HG03439 (cell line): Measurements from ENCODE around the gene CLDN10.
"Not testable (repeated sequence)": the region's sequence is repeated elsewhere in the genome, so short reads cannot be mapped to it uniquely, and the experiment has no call there.

Source experiments
- ATAC-seq: cut with Tn5 transposase; IDR thresholded peaks from one replicate; pipeline ENCODE4 v1.9.1; 2021; ENCODE audit warnings: mild to moderate bottlenecking, moderate library complexity; ENCODE audit not compliant: unreplicated experiment

Gene CLDN10, protein sequence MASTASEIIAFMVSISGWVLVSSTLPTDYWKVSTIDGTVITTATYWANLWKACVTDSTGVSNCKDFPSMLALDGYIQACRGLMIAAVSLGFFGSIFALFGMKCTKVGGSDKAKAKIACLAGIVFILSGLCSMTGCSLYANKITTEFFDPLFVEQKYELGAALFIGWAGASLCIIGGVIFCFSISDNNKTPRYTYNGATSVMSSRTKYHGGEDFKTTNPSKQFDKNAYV

GRCh38 chr13:95552539-95553441 is at the start of gene CLDN10:
Gene CLDN10, plus strand, starts transcription at chr13:95552720. Its CDS starts 34 bp downstream, at chr13:95552754.
- ATAC-seq: no peak

DNA sequence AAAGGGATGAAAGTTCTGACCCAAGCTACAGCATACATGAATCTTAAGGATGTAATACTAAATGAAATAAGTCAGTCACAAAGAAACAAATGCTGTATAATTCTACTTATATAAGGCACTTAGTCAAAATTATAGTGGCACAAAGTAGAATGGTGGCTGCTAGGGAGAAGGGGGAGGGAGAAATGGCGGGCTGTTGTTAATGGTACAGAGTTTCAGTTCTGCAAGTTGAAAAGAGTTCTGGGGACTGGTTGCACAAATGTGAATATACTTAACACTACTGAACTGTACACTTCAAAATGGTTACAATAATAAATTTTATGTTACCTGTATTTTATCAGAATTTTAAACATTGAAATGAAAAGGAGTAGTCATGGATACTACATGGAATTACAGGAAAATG is 48.9 kb upstream of the CLDN10 start:
- no peak for ATAC-seq

DNA sequence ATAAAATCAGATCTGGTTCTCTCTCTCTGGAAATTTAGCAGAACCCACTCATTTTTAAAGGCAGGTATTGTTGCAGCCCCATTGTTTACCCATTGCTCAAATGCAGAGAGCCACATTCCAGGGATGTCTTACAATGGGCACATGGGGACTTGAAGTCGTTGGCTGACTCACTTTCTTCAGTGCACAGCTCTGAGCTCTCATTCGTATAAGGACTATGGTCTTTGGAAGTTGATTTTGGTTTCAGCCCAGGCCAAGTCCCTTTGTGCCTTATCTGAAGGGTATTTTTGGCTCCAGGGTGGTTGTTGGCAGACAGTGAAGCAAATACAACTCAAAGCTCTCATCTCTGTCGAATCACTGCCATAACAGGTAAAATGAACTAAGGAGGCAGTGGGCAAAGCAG is 47.3 kb upstream of the CLDN10 start:
- ATAC-seq: no peak

GRCh38 chr13:95505986-95506385 is 46.5 kb upstream of the CLDN10 start:
- ATAC-seq: no peak

DNA sequence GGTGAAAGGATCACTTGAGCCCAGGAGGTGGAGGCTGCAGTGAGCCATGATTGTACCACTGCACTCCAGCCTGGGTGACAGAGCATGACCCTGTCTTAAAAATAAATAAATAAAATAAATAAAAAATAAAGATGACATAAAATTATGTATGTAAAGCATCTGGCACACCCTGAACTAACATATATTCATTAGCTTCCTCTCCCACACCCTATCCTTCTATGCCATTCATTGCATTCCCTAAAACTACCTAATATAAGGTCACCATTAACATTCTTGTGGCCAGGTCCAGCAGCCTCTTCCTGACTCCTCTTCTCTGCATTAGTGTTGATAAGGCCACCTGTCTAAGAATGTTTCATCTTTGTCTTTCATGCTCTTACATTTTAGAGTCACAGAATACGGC is 44.5 kb upstream of the CLDN10 start:
- ATAC-seq: no peak

DNA sequence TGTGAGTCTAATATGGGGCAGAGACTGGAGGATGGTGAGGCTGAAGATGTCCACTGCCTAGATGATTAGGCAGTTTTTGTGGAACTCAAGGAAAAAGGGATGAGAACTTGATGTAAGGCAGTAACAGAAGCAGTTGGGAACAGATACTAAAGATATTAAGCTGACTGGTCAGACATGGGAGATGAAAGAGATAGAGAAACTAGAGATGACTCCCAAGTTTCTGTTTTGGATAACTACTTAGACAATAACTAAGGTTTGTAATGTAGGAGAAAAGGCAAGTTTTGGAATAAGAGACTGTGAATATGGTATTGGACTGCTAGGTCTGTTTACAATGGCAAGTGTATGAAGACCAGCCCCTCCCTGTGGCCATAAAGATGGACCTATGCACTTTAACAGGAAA is 43.5 kb upstream of the CLDN10 start:
- ATAC-seq: no peak

DNA sequence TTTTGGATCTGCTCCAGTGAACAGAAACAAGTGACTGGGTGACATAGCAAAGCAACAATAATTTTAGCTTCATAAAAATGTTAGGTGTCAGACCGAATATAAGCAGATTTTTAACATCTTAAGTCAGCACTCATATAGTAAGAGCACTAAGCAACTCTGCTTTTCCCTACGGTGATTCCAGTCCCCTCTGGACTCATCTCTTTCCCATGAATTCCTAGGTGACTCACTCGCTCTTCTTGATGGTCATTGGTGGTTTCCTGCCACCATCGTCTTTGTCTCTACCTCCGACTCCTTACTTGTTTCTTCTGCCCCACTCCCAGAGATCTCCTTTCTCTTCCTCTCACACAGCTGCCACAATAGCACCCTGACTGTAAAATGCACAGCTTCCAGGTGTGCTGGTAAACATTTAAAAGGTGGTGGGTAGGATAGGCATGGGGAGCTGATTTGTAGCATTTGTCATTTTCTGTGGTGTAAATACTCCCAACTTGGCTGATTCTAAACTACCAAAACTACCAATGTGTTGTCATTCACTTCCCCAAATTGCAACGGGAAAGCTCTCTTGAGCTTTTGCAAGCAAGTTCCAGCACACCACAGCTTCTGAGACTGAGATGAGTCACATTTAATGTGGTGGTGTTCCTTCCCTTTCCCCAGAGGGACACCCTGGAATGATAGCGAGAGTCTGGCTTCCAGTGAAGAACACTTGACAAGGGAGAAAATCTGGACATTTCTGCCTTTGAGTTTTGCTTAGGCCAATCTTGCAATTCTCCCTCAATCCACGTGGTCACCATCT is 42.8 kb upstream of the CLDN10 start:
- ATAC-seq: no peak

GRCh38 chr13:95510950-95511349 is 41.6 kb upstream of the CLDN10 start:
- ATAC-seq: no peak

- no peak for ATAC-seq
Measured at GRCh38 chr13:95512424-95512823, 40.1 kb upstream of the CLDN10 start.

DNA sequence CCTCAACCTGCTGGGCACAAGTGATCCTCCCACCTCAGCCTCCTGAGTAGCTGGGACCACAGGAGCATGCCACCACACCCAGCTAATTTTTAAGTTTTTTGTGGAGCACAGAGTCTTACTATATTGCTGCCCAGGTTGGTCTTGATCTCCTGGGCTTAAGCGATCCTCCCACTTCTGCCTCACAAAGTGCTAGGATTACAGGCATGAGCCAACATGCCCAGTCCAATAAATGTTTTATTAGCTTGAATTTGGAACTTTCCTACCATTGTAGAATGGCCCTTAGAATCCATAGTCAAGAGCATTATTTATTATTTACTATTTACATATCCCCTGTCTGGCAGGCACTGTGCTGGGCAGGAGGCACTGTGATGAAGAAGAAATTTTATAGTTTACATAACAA is 39.6 kb upstream of the CLDN10 start:
- ATAC-seq: no peak

GRCh38 chr13:95515606-95516005 is 36.9 kb upstream of the CLDN10 start:
- ATAC-seq: not testable (repeated sequence)

- no peak for ATAC-seq
Measured at GRCh38 chr13:95516021-95516420, 36.5 kb upstream of the CLDN10 start.

GRCh38 chr13:95516492-95516891 is 36.0 kb upstream of the CLDN10 start:
- ATAC-seq: no peak

DNA sequence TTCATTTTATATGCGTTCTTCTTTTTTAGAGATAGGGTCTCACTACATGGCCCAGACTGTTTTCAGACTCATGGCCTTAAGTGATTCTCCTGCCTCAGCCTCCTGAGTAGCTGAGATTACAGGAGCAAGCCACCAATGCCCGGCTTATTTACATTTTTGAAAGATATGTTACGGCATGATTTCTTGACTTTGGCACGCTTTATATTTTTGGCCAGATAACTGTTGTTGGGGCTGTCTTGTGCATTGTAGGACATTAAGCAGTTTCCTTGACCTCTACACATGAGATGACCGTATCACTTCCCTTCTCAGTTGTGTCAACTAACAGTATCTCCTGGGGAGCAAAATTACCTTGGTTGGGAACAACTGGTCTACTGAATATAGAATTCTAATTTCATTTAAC is 28.9 kb upstream of the CLDN10 start:
- no peak for ATAC-seq

- ATAC-seq: no peak
Measured at GRCh38 chr13:95524264-95524901, 28.1 kb upstream of the CLDN10 start.

DNA sequence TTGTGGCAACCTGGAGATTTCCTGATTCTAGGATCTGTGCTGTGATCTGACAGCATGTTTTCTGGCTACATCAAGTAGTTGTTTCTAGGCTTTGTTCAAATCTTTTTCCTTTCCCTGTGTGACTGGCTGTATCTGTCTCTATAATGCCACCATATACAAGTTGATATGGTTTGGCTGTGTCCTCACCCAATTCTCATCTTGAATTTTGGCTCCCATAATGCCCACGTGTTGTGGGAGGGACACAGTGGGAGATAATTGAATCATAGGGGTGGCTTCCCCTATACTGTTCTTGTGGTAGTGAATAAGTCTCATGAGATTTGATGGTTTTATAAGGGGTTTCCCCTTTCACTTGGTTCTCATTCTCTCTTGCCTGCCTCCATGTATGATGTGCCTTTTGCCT is 24.6 kb upstream of the CLDN10 start:
- ATAC-seq: no peak

- no peak for ATAC-seq
Measured at GRCh38 chr13:95530178-95530577, 22.3 kb upstream of the CLDN10 start.

GRCh38 chr13:95533545-95534160 is 18.9 kb upstream of the CLDN10 start:
- no peak for ATAC-seq

- ATAC-seq: peak; percentile 79
Measured at GRCh38 chr13:95535243-95535642, 17.3 kb upstream of the CLDN10 start.

DNA sequence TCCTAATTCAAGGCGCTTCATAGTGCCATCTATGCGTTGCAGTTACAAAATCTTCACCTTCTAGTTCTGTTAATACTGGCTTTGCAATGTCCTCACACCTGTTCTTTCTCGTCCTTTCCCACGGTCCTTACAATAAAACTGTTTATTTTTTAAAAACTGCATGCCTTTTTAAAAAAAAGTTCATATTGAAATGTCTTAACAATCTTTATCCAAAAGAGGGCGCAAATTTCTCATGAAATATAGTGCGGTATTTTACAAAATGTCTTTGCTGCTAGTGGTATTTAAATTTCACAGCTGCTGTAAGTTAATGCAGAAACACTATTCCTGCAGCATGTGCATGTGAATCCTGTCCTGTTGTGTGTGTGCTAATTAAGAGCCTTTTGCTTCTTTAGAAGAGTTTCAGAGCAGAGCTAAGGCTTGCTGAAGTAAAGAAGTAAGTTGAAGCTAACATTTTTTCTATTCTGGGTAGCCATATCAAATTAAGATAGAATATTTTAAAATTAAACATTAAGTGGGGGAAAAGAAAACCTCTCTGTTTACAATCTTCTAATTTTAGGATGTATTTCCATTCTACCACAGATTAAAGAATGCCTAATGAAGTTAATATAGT is 15.8 kb upstream of the CLDN10 start:
- no peak for ATAC-seq
